GM12878 (cell line): ENCODE data around the gene LYL1. TPM values are rescaled to one million over a fixed set of nuclear protein-coding genes. Genes with fewer than 3 reads are reported as not detected.

Source experiments
- ATAC-seq: fragments of 200-7000 bp; cut with Tn5 transposase; 3 replicates; pipeline ENCODE4 v1.9.1; 2020; ENCODE audit warnings: mild to moderate bottlenecking, moderate library complexity
- BruUV-seq: library from RNA; stranded (reverse); fragments of 400-500 nt; replicated peaks from 2 replicates; lab custom pipeline; 2021; lab: Mats Ljungman, UMichigan
- CTCF ChIA-PET: fragments of 300-600 bp; sonication (Branson Sonifier 250); formaldehyde crosslinking; extraction: SDS; loops from one replicate; lab custom pipeline; 2021; ENCODE audit warnings: inconsistent platforms; lab: Yijun Ruan, JAX
- POLR2A ChIA-PET: fragments of 350-600 bp; formaldehyde crosslinking; extraction: SDS; loops from one replicate; lab custom pipeline; 2021; ENCODE audit warnings: inconsistent platforms; lab: Charles Lee
- RAD21 ChIA-PET: fragments of 300-600 bp; sonication (Branson Sonifier 250); formaldehyde crosslinking; loops from one replicate; lab custom pipeline; 2023; ENCODE audit warnings: antibody characterized with exemption; ENCODE audit not compliant: unreplicated experiment; lab: Charles Lee
- SMC1A ChIA-PET: fragments of 300-600 bp; sonication (Branson Sonifier 250); formaldehyde crosslinking; loops from one replicate; lab custom pipeline; 2023; ENCODE audit not compliant: unreplicated experiment, uncharacterized antibody; lab: Charles Lee
- DNase-seq: peaks from one replicate; pipeline ENCODE4 v3.0.0-alpha.2; 2011; ENCODE audit warnings: low read depth, low spot score
- FAIRE-seq: peaks from 3 replicates; lab custom pipeline; 2011; peaks lifted over from hg19 to GRCh38; lab: Jason Lieb, UNC
- H2AFZ ChIP-seq: 2 replicates; pipeline ENCODE4 v1.6.0; 2011; ENCODE audit warnings: low read depth, low read length, control low read depth; ENCODE audit not compliant: control insufficient read depth
- H3K27ac ChIP-seq: 2 replicates; pipeline ENCODE4 v1.5.1; 2011; ENCODE audit warnings: control low read depth; ENCODE audit not compliant: control insufficient read depth, insufficient read depth
- H3K27me3 ChIP-seq, 2 experiments: replicated peaks in 1 of 2; 2 replicates each; pipeline versions ENCODE4 v1.6.0 to v1.6.1; 2011; ENCODE audit warnings: low read length in 1 of 2; ENCODE audit not compliant: control insufficient read depth in 2 of 2, insufficient read depth in 2 of 2
- H3K36me3 ChIP-seq, 2 experiments: 2 replicates each; pipeline ENCODE4 v1.5.1; 2011; ENCODE audit warnings: low read length in 1 of 2; ENCODE audit not compliant: control insufficient read depth in 2 of 2, insufficient read depth in 2 of 2
- H3K4me1 ChIP-seq: 2 replicates; pipeline ENCODE4 v1.6.1; 2011; ENCODE audit warnings: mild to moderate bottlenecking, low read length, moderate library complexity, mixed read lengths; ENCODE audit not compliant: control insufficient read depth, insufficient read depth
- H3K4me2 ChIP-seq: 2 replicates; pipeline ENCODE4 v1.6.0; 2011; ENCODE audit warnings: control low read depth; ENCODE audit not compliant: control insufficient read depth, insufficient read depth
- H3K4me3 ChIP-seq: fragments of 200-600 bp; sonication (generic); 2 replicates; pipeline ENCODE4 v1.5.1; 2016
- H3K79me2 ChIP-seq: 2 replicates; pipeline ENCODE4 v1.6.0; 2011; ENCODE audit warnings: low read length; ENCODE audit not compliant: control insufficient read depth, insufficient read depth
- H3K9ac ChIP-seq: 2 replicates; pipeline ENCODE4 v1.8.0; 2011; ENCODE audit warnings: low read length, control low read depth, mixed read lengths; ENCODE audit not compliant: control insufficient read depth, insufficient read depth
- H3K9me3 ChIP-seq: replicated peaks from 3 replicates; pipeline ENCODE4 v1.5.1; 2011; ENCODE audit warnings: mild to moderate bottlenecking, low read length; ENCODE audit not compliant: control insufficient read depth, insufficient read depth
- H4K20me1 ChIP-seq: 2 replicates; pipeline ENCODE4 v1.6.0; 2011; ENCODE audit not compliant: control insufficient read depth, insufficient read depth
- EGR1 ChIP-seq, 2 experiments: IDR thresholded peaks; 1 replicate in 1 of 2; 2 replicates in 1 of 2; pipeline ENCODE4 v1.6.1; 2011 to 2012; ENCODE audit warnings: low read depth in 2 of 2, low read length in 2 of 2, borderline replicate concordance in 1 of 2, mild to moderate bottlenecking in 1 of 2, moderate library complexity in 1 of 2
- FOXM1 ChIP-seq: IDR thresholded peaks from 2 replicates; pipeline ENCODE4 v1.6.1; 2012; ENCODE audit warnings: low read depth, mild to moderate bottlenecking, inconsistent platforms, low read length, moderate library complexity
- JUND ChIP-seq: IDR thresholded peaks from 2 replicates; pipeline ENCODE4 v1.6.1; 2012; ENCODE audit warnings: low read depth, mild to moderate bottlenecking, low read length, improper control_type of control experiment, moderate library complexity
- NFIC ChIP-seq: IDR thresholded peaks from 2 replicates; pipeline ENCODE4 v1.6.1; 2012; ENCODE audit warnings: low read depth, mild to moderate bottlenecking, inconsistent platforms, low read length, moderate library complexity
- NR2C2 ChIP-seq: IDR thresholded peaks from 2 replicates; pipeline ENCODE4 v1.6.1; 2011; ENCODE audit warnings: borderline replicate concordance, low read depth; ENCODE audit not compliant: control insufficient read depth, insufficient read length
- PAX5 ChIP-seq: IDR thresholded peaks from 2 replicates; pipeline ENCODE4 v1.6.1; 2011; ENCODE audit warnings: low read depth, low read length, borderline replicate concordance
- POLR2A ChIP-seq: IDR thresholded peaks from 2 replicates; pipeline ENCODE4 v1.6.1; 2011; ENCODE audit warnings: low read depth, mild to moderate bottlenecking, low read length
- SIN3A ChIP-seq: IDR thresholded peaks from 2 replicates; pipeline ENCODE4 v1.6.1; 2012; ENCODE audit warnings: low read depth, low read length, improper control_type of control experiment
- SMAD5 ChIP-seq: IDR thresholded peaks from 2 replicates; pipeline ENCODE4 v1.6.1; 2016; ENCODE audit warnings: antibody characterized with exemption, low read depth
- SMC3 ChIP-seq: IDR thresholded peaks from 2 replicates; pipeline ENCODE4 v1.6.1; 2011; ENCODE audit warnings: low read length, improper control_type of control experiment, borderline replicate concordance
- TBL1XR1 ChIP-seq: IDR thresholded peaks from 2 replicates; pipeline ENCODE4 v1.6.1; 2012; ENCODE audit warnings: low read depth, low read length, improper control_type of control experiment
- ZNF24 ChIP-seq: fragments of 450-650 bp; IDR thresholded peaks from 2 replicates; pipeline ENCODE4 v1.6.1; 2017; ENCODE audit warnings: antibody characterized with exemption, mild to moderate bottlenecking
- ZZZ3 ChIP-seq: IDR thresholded peaks from 2 replicates; pipeline ENCODE4 v1.6.1; 2011; ENCODE audit warnings: low read depth; ENCODE audit not compliant: control insufficient read depth, insufficient read length
- WGBS: methylation state at CpG from one replicate; pipeline ENCODE4 v1.1.6; 2016; ENCODE audit warnings: low lambda C conversion rate; ENCODE audit not compliant: insufficient replicate concordance, insufficient coverage; ENCODE audit errors: missing lambda C conversion rate; 5-methylcytosine and 5-hydroxymethylcytosine counted together
- in situ Hi-C: fragments of 300-500 bp; cut with MboI; formaldehyde crosslinking; loops from 9 replicates; pipeline ENCODE4 v1.14.3; 2018; ENCODE audit warnings: mixed read lengths
- intact Hi-C: fragments of 100-400 bp; cut with micrococcal nuclease; formaldehyde crosslinking; loops from one replicate; pipeline ENCODE4 v1.14.2; 2022; ENCODE audit not compliant: unreplicated experiment
- polyA plus RNA-seq, 11 experiments: library from polyadenylated mRNA; depleted of rRNA in 4 of 11; unstranded in 6 of 11; stranded (reverse) in 5 of 11; fragments of >200 nt; fragmentation: Nextera tagmentation in 4 of 11; fragmentation: Illumina TruSeq in 1 of 11; extraction: Ambion mirVana in 4 of 11; extraction: Trizol in 1 of 11; gene quantifications; 1 replicate in 1 of 11; 2 replicates in 10 of 11; pipeline versions ENCODE4 v1.2.1 to v1.2.3, GENCODE V29; 2011 to 2016; ENCODE audit warnings: inconsistent platforms in 2 of 11, missing spikeins in 2 of 11, low read depth in 1 of 11
- total RNA-seq, 4 experiments: library from RNA; depleted of rRNA in 3 of 4; stranded (reverse); fragments of >200 nt in 3 of 4; fragmentation: Illumina TruSeq in 1 of 4; extraction: Trizol in 1 of 4; gene quantifications; 2 replicates each; pipeline versions ENCODE4 v1.2.1 to v1.2.3, GENCODE V29; 2013 to 2021
- TF ChIP-seq, protein P1 (sequence below): fragments of 450-650 bp; IDR thresholded peaks from 2 replicates; pipeline ENCODE4 v1.6.1; 2017; ENCODE audit warnings: mild to moderate bottlenecking, low read depth, inconsistent platforms; ENCODE audit not compliant: poor library complexity, severe bottlenecking

Gene LYL1
- total and polyA plus RNA-seq, 10 of the 15 experiments (the other 5 are each of a cell fraction or from before 2014, with no cell fraction given): 0.10 to 34.8 (median 4.4) TPM

DNA sequence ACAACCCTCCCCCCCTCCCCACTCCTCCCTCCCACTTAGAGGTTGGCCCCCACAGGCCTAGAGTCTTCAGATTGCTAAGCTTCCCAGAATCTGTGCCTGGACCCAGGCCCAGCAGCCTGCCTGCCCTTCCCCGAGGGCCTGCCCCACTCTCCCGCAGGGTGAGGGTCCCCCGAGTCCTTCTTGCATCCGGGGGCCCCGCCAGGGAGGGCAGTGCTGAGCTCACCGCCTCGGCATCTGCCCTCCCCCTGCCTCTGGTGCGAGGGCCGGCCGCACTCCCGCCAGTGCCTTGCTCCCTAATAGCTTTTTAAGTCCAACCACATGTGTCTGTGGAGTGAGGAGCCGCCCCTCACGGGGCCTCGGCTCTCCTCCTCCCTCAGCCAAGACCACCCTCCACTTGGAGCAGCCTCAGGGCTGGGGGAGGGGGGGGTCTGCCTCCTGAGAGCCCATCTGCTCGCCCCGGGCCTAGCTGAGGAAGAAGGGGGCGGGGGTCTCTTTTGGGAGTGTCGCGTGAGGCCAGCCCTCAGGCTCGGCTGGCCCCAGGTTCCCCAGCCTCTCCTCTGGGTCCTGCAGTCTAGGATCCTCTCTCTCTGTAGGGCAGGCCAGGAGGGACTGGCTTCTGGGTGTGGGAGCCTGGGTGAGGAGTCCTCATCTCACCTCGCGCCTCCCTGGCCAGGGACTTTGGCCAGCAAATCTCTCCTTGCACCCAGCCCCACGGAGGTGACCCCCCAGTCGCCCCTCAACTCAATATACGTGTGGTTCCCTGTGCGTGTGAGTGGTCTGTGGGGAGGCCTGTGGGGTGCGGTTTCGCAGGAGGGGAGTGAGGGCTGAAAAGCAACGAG, 47.2 kb downstream of the LYL1 start:
- no peak overlapping the region for H3K4me2 ChIP-seq
- CTCF ChIA-PET: interaction anchor here (0.7 to 10.9 kb wide), 2 partner anchors 39 to 76 kb away, joined by 3 to 247 read pairs; no protein-coding TSS in a partner anchor

DNA sequence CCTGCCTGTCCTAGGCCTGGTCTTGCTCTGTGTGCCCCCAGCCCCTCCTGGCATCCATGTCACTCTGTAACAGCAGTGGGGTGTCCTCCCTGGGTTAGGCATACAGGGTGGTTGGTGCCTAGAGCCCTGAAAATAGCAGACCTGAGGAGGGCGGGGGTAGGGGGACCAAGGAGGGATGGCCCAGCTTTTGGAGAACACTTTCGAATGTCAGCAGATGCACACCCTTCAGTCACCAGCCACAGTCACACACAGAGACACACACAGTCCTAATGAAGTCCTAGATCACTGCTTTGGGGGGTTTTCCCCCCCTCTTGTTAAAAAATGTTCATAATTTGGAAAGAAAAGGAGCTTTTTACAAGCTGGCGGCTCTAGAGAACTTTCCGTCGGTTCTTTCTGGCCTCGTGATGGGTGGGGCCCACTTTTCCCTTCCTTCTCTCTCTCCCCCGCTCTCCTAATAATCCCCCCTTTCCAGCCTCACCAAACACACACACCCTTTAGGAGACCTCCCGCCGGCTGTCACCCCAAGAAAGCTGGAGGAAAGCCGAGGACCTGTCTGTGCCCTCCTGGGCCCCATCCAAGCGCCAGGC, 47.9 kb downstream of the LYL1 start:
- H3K4me2 ChIP-seq: no peak overlapping the region
- DNase-seq (no peak), ATAC-seq (no peak), FAIRE-seq (no peak)
- H3K27me3 ChIP-seq: peaks cover 0 to 10% of the 10 kb centered on the region in 2 experiments; a peak in 3 of 4 replicates
- no peaks in the 10 kb centered on the region for H3K4me1 ChIP-seq
- no peaks in the 10 kb centered on the region for H3K36me3 ChIP-seq
- POLR2A ChIA-PET: no interaction called here
- 25% methylated on average over 11 of the region's 11 CpGs for WGBS
- H3K9me3 ChIP-seq: no peaks in the 10 kb centered on the region
- in situ Hi-C loops: no loop called here
- H3K9ac ChIP-seq: no peak overlapping the region
- BruUV-seq: no TSS peak
- CTCF ChIA-PET: interaction anchor here (0.7 to 10.9 kb wide), 2 partner anchors 40 to 75 kb away, joined by 3 to 247 read pairs; no protein-coding TSS in a partner anchor
- no peak overlapping the region for H3K4me3 ChIP-seq
- no peaks in the 10 kb centered on the region for H4K20me1 ChIP-seq
- RAD21 ChIA-PET: interaction anchor here (0.7 to 1.2 kb wide), 2 partner anchors 89 to 169 kb away, joined by 3 read pairs; no protein-coding TSS in a partner anchor
- H2AFZ ChIP-seq: no peak overlapping the region
- H3K79me2 ChIP-seq: no peaks in the 10 kb centered on the region
- intact Hi-C loops: no loop called here
- SMC1A ChIA-PET: interaction anchor here (0.8 to 1.8 kb wide), 2 partner anchors 21 to 78 kb away, joined by 3 to 4 read pairs; no protein-coding TSS in a partner anchor
- H3K27ac ChIP-seq: no peak overlapping the region
- no peak for TF ChIP-seq NFIC
- no peak for TF ChIP-seq SIN3A
- TF ChIP-seq PAX5: no peak
- no peak for TF ChIP-seq EGR1 (IDR thresholded peaks at IDR 0.05; ENCODE audit: borderline replicate concordance in 1 of 2, low read depth in 2 of 2, low read length in 2 of 2)
- TF ChIP-seq SMAD5: no peak
- TF ChIP-seq JUND: no peak
- TF ChIP-seq, protein P1, sequence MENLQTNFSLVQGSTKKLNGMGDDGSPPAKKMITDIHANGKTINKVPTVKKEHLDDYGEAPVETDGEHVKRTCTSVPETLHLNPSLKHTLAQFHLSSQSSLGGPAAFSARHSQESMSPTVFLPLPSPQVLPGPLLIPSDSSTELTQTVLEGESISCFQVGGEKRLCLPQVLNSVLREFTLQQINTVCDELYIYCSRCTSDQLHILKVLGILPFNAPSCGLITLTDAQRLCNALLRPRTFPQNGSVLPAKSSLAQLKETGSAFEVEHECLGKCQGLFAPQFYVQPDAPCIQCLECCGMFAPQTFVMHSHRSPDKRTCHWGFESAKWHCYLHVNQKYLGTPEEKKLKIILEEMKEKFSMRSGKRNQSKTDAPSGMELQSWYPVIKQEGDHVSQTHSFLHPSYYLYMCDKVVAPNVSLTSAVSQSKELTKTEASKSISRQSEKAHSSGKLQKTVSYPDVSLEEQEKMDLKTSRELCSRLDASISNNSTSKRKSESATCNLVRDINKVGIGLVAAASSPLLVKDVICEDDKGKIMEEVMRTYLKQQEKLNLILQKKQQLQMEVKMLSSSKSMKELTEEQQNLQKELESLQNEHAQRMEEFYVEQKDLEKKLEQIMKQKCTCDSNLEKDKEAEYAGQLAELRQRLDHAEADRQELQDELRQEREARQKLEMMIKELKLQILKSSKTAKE: no peak
- no peak for TF ChIP-seq ZZZ3
- TF ChIP-seq ZNF24: no peak
- no peak for TF ChIP-seq FOXM1
- TF ChIP-seq SMC3: no peak

More for the DNA sequence above, 47.2 kb downstream of the LYL1 start:
- ChIA-PET POLR2A (no interaction called here), SMC1A (interaction anchor here (1.8 kb wide), 1 partner anchor 22 kb away, joined by 4 read pairs; no protein-coding TSS in a partner anchor), RAD21 (interaction anchor here (1.2 kb wide), 1 partner anchor 90 kb away, joined by 3 read pairs; no protein-coding TSS in a partner anchor)
- H3K27me3 ChIP-seq: peaks cover 0 to 13% of the 10 kb centered on the region in 2 experiments; a peak in 3 of 4 replicates
- intact Hi-C loops: no loop called here
- no TSS peak for BruUV-seq
- H3K36me3 ChIP-seq: no peaks in the 10 kb centered on the region
- no peak for TF ChIP-seq NR2C2
- no peak for TF ChIP-seq POLR2A
- TF ChIP-seq TBL1XR1: no peak
- FAIRE-seq (no peak), DNase-seq (no peak), ATAC-seq (no peak)
- H3K9ac ChIP-seq: no peak overlapping the region
- H4K20me1 ChIP-seq: no peaks in the 10 kb centered on the region
- H3K4me1 ChIP-seq: no peaks in the 10 kb centered on the region
- H2AFZ ChIP-seq: no peak overlapping the region
- in situ Hi-C loops: no loop called here
- H3K27ac ChIP-seq: no peak overlapping the region
- no peaks in the 10 kb centered on the region for H3K9me3 ChIP-seq
- no peak overlapping the region for H3K4me3 ChIP-seq
- whole genome bisulfite sequencing: 11% methylated on average over 29 of the region's 29 CpGs
- H3K79me2 ChIP-seq: no peaks in the 10 kb centered on the region
